HG03520 (cell line): ENCODE data around the gene TMTC2.
"Not testable (repeated sequence)": the region's sequence is repeated elsewhere in the genome, so short reads cannot be mapped to it uniquely, and the experiment has no call there.

Source experiments
- ATAC-seq: cut with Tn5 transposase; IDR thresholded peaks from one replicate; pipeline ENCODE4 v1.9.1; 2021; ENCODE audit warnings: mild to moderate bottlenecking, moderate library complexity; ENCODE audit not compliant: unreplicated experiment

TMTC2 gene

GRCh38 chr12:83065562-83065961, 378.9 kb downstream of the TMTC2 start:
- ATAC-seq: no peak

- ATAC-seq: no peak
Measured at GRCh38 chr12:83067981-83068380, 381.3 kb downstream of the TMTC2 start.

GRCh38 chr12:83074358-83074894, 387.7 kb downstream of the TMTC2 start:
- no peak for ATAC-seq

- no peak for ATAC-seq
Measured at GRCh38 chr12:83075471-83075870, 388.8 kb downstream of the TMTC2 start.

GRCh38 chr12:83077041-83077440, 390.3 kb downstream of the TMTC2 start:
- no peak for ATAC-seq

GRCh38 chr12:83082690-83083276, 396.1 kb downstream of the TMTC2 start:
- ATAC-seq: no peak

DNA sequence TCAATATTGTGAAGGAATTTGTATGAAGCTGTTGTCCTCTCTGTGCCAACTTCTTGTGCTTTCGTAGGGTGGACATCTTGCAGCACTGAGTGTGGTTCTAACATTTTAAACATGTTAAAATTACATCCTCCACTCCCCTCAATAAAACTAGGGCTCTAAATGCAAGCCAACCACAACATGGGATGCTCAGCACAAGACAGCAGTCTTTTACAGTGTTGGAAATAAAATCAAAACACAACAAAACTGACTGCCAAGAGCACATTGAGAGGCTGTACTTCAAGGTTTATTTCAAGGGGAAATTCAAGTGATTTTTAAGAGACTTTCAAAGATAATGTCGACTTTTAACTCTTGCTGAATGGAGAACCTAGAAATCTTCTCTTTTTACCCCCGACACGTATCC, 396.9 kb downstream of the TMTC2 start:
- no peak for ATAC-seq

DNA sequence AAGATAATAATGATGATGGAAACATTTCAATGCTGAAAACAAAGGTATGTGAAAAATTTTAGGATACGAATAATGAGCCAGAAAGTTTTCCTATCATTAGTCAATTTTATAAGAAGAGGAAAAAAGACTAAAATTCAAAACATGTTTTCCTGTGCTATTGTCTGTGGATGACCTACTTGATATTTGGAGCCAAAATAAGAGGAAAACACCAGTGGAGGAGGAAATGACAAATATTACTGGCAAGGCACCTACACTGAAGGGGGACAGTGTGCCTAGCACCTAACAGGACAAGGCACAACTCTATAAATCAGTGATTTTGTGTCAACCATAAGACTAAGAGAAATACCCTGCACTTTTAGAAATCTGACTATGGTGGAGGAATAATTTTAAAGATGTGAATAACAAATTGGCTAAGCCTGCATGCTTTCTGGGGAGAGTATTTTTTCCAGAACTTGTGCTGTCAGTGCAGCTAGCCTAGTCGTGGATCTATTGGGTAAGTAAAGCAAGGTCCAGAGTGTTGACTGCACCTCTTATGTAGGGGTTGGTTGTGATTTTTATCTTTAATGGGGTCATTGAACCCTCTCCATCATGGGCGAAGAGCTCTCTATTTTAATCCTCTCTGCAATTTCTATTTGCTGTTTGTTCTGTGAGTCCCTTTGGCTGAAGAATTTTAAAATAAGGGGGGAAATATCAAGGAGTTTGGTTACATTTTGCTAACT, 398.0 kb downstream of the TMTC2 start:
- no peak for ATAC-seq

DNA sequence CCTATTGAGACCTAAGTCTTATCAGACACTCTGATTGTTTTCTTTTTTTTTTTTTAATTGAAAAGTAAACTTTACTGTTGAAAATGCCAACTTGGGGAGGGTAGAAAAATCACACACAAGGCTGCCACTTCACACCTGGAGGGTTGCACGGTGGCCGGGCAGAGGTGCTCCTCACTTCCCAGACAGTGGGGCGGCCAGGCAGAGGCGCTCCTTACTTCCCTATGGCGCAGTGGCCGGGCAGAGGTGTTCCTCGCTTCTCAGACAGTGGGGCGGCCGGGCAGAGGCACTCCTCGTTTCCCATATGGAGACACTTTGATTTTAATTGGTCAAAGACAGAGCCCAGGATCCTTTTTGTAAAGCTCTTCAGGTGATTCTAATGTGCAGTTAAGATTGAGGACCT, 399.3 kb downstream of the TMTC2 start:
- ATAC-seq: no peak

GRCh38 chr12:83089575-83089974, 402.9 kb downstream of the TMTC2 start:
- ATAC-seq: no peak

GRCh38 chr12:83092129-83092528, 405.4 kb downstream of the TMTC2 start:
- ATAC-seq: no peak

GRCh38 chr12:83092606-83093005, 405.9 kb downstream of the TMTC2 start:
- no peak for ATAC-seq

DNA sequence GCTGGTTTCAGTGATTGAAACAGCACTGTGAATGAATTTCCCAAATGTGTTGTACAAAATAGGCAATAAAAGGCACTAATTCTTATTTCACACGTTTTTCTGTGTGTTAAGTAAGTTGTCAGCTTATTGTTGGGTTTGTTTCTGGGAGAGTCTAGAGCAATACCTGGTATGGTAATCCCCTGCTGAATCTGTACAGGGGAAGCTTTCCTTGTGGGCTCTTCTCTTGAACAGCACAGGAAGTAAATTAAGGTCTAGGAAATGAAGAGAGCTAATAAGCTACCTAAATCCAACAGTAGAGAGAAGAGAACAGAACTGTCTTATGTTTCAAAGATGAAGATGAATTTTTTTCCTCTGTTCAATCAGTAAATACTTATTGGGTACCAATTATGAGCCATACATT, 406.7 kb downstream of the TMTC2 start:
- ATAC-seq: no peak

- no peak for ATAC-seq
Measured at GRCh38 chr12:83097643-83098342, 411.1 kb downstream of the TMTC2 start.

DNA sequence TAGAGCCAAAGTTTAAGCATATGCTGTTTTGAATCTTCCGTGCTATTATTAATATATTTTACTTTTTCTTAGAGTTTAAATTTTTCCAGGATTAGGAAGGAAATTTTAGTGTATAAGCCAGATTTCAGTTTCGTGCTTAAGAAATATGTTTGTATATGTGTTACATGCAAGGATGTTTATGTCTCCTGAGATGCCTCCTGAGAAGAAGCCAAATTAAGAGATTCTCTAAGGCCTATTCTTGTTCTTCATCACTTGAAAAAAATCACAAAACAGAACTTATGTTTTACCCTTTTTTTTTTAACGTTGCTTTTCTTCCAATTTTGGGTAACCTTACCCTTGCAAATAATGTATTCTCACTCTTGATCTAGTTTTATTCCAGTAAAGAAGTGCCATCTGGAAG, 412.7 kb downstream of the TMTC2 start:
- ATAC-seq: no peak

GRCh38 chr12:83102499-83102898, 415.8 kb downstream of the TMTC2 start:
- ATAC-seq: no peak

DNA sequence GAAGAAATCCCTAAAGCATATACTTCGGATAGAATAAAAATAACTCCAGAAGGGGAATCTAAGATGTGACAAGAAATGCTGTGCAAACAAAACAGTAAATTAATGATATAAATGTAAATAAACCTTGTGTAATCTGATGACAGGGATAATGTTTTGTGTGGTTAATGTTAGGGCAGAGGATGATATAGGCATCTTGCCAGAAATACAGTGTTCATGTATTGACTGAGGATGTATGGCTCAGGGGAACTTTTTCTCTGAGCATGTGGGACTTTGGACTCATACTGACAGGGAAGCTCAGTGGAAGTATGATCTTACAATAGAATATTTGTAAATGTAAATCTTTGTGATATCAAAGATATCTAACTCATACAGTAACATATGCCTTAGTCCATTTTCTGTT, 420.2 kb downstream of the TMTC2 start:
- no peak for ATAC-seq

DNA sequence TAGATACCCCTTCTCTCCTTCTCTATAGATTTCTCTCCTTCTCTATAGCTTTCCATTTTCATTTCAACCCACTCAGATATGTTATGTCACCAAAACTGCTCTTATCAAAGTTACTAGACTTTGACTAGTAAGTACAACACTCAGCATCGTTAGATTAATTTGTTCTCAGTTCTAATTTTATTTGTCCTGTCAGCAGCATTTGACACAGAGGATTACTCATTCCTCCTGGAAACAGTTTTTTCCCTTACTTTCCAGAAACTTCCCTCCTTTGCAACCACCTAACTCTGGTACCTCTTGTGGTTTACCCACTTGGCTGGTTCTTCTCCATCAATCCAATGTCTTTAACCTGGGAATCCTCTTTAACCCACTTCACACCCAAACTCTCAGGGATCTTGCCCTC, 423.7 kb downstream of the TMTC2 start:
- ATAC-seq: no peak

DNA sequence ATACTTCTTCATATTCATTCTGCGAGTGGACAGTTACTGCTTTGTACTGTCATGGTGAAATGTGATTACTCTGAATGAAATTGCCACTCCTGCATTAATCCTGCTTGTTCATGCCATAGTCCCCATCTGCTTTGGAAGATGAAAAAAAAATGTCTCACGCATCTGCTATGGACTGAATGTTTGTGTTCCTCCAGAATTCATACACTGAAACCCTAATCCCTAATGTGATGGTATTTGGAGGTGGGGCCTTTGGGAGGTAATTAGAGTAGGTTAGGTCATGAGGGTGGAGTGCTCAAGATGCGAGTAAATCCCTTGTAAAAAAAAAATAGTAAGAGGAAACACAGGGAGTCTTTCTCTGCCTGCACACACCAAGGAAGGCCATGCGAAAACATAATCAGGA, 427.2 kb downstream of the TMTC2 start:
- ATAC-seq: no peak

GRCh38 chr12:83114966-83115365, 428.3 kb downstream of the TMTC2 start:
- no peak for ATAC-seq

GRCh38 chr12:83117926-83118325, 431.2 kb downstream of the TMTC2 start:
- ATAC-seq: not testable (repeated sequence)
